GM19397 (cell line): ENCODE data around the gene MCTP1.
"Not testable (repeated sequence)": the region's sequence is repeated elsewhere in the genome, so short reads cannot be mapped to it uniquely, and the experiment has no call there.

Experiments used
- ATAC-seq: cut with Tn5 transposase; IDR thresholded peaks from one replicate; pipeline ENCODE4 v1.9.1; 2021; ENCODE audit warnings: mild to moderate bottlenecking, moderate library complexity; ENCODE audit not compliant: unreplicated experiment

MCTP1 gene

DNA sequence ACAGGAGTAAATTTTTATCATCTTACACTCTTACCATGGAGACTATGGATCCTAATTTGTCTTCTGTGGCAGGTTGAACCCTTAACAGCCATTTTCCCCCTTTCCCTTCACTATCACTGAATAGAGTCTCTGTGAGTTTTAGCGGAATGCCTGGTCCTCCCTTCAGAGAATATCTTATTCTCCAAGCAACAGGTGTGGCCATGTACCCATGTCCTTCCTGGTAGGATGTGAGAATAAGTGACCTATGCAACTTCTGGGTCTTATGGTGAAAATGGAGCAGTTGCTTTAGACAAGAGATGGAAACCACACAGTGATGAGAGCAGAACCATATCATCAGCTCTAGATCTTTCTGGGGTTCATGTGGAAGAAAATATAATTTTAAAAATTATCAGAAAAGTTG lies 312.6 kb downstream of the MCTP1 start:
- ATAC-seq = no peak

GRCh38 chr5:94969174-94969573 lies 315.7 kb downstream of the MCTP1 start:
- ATAC-seq = no peak

DNA sequence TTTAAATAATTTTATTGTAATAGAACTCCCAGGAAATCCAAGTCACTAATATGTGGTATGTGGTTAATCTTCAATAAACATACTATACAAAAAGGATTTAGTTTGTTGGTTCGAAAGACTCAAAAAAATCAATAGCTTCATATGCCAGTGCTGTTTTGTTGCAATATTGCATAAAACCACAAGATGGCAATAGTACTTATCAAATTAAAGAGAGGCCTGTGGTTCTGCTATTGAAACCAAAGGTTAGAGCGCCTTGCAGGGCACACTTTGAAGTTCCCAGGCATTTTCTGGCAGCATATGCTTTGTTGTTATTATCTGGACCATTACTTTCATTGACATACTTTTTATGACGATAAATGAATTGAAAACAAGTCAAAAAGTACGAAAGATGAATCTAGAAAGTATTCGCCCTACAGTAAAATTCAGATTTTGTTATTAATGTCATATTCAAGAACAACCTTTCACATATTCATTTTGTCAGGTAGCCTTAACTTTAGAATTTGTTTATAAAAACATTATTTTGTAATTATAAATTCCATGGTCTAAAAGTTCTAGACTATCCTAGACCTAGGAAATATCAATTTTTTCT lies 316.3 kb downstream of the MCTP1 start:
- ATAC-seq = peak; percentile 66

GRCh38 chr5:94967525-94967924 lies 317.4 kb downstream of the MCTP1 start:
- no peak for ATAC-seq

DNA sequence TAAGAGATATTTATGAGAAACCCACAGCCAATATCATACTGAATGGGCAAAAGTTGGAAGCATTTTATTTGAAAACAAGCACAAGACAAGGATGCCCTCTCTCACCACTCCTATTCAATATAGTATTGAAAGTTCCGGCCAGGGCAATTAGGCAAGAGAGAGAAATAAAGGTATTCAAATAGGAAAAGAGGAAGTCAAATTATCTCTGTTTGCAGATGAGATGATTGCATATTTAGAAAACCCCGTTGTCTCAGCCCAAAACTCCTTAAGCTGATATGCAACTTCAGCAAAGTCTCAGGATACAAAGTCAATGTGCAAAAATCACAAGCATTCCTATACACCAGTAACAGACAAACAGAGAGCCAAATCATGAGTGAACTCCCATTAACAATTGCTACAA lies 325.6 kb downstream of the MCTP1 start:
- not testable (repeated sequence) for ATAC-seq

- no peak for ATAC-seq
Measured at GRCh38 chr5:94945656-94946055, 339.2 kb downstream of the MCTP1 start.

GRCh38 chr5:94944160-94944559 lies 340.7 kb downstream of the MCTP1 start:
- ATAC-seq = no peak

- ATAC-seq = no peak
Measured at GRCh38 chr5:94941122-94941755, 343.7 kb downstream of the MCTP1 start.

DNA sequence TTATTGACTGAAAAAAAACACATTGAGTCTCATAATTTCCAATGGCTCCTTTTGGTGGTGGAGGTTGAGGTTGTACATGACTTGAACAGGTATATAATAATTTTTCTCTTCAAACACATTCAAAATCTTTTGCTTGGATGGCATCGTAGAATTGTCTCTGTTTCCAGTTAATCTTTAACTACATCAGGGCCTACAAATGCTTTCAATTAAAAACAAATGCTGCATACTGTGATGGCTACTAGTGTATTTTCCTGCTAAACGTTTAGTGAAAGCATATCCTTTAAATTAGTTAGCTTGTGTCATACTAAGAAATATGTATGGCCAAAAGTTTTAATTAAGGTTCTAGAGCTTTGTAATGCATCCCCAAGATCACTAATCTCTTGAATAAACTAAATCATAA lies 352.6 kb downstream of the MCTP1 start:
- ATAC-seq = no peak

DNA sequence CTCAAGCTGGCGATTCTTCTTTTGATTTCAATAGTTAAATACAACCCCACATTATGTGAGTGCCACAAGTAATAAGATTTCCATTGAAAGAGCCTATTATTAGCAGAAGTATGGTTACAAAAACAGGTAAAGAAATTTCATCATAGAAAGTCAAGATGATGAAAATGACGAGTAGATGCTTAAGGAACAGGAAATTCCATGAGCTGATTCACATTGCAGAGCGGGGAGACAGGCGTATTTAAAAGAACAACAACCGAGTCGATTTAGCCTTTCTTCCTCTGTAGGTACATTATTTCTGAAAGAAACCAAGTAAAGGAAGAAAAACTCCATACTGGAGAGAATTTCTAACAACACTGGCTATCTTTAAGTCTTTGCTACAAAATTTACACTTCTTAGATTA lies 356.0 kb downstream of the MCTP1 start:
- ATAC-seq = no peak

GRCh38 chr5:94920570-94920969 lies 364.3 kb downstream of the MCTP1 start:
- ATAC-seq = no peak

DNA sequence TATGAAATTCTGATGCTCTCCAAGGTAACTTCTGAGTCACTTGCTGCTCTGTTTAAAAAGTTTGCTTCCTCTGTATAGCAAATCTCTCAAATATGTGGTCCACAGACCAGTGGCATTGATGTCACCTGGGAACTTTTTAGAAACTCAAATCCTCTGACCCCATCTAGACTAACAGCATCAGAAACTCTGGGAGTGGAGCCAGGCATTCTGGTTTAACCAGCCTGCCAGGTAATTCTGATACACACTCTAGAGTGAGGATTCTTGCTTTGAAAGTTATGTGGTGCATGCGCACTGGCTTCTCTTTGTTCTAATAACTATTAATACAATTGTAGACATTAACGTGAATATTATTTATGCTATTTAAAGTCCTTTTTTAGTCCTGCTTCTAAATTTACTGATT lies 368.3 kb downstream of the MCTP1 start:
- ATAC-seq = no peak

GRCh38 chr5:94911276-94911675 lies 373.6 kb downstream of the MCTP1 start:
- no peak for ATAC-seq

DNA sequence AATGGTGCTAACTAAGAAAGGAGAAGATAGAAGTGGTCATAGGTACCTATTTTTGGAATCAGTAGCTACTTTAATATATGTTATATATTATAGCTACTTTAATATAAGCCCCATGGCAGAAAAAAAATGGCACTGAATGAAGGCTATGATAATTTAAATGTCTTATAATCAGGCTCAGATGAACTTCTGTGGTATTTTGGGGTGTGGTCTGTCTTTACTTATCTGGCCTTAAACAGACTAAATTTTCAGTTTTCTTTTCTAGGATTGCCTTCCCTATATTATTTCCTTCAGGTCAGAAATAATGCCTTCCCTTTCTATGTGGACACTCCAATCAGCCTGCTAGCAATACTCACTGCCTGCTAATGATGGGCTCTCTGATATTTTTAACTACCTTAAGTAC lies 374.2 kb downstream of the MCTP1 start:
- no peak for ATAC-seq

DNA sequence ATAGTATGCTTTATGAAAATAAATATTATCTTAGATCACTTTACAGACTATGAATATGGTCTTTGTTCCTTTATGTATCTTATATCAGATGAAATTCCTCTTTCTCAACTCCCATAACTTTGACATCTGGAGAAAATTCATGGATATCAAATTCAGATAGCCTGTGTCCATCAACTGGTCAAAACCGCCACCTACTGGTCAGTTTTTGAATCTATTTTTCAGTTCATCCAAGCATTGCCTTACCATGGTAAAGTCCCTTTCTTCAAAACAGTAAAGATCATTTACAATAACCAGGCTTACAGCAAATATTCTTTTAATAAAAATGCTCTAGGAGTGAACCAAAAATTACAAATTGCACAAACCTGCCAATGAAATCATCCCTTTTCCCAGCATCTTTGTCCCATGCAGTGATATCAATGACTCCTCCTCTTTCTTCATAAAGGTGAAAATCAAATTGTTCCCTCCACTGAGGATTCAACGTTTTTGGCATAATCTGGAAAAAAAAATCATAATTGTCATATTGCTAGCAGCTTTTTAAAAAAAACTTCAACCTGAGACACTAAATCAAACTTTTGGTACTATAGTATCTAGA lies 375.9 kb downstream of the MCTP1 start:
- ATAC-seq = no peak

GRCh38 chr5:94906750-94907149 lies 378.1 kb downstream of the MCTP1 start:
- ATAC-seq = no peak

DNA sequence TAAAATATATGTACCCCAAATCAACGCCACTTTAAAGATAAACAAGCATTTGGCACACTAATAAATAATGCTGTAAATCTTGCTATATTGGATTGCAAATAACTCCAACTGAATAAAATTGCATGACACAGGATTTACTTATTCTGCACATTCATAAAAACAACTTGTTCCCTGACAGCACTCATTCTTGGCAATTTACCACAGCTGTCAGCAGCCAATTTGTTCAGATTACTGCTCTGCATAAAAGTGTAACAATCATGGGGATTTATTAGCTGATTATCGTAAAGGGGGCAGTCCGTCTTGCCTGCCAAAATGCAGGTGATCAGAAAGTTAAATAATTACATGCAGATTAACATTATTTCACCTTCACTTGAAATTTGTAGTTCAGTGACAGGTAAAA lies 381.2 kb downstream of the MCTP1 start:
- no peak for ATAC-seq

GRCh38 chr5:94901191-94901979 lies 383.5 kb downstream of the MCTP1 start:
- ATAC-seq = peak; percentile 63

DNA sequence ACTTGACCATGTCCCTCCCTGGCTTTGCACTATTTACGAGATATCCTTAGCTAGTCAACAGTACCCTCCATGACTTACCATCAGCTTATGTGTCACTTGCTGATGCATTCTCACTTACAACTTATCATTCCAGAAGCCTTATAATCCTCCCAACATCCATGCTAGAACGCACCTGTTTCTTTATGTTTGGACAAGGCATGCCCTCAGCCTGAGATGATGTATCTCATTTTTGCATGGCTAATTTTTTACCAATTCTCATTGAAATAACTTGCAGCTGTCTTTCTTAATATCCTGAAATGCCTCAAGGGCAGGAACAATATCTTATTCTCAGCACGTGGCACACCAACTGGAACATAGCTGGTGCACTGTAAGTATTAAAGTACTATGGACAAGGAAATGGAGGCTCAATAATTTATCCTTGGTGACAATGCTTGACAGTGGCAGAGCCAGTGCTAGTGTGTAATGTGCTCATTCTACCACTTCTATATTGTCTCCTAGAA lies 384.8 kb downstream of the MCTP1 start:
- ATAC-seq = no peak

DNA sequence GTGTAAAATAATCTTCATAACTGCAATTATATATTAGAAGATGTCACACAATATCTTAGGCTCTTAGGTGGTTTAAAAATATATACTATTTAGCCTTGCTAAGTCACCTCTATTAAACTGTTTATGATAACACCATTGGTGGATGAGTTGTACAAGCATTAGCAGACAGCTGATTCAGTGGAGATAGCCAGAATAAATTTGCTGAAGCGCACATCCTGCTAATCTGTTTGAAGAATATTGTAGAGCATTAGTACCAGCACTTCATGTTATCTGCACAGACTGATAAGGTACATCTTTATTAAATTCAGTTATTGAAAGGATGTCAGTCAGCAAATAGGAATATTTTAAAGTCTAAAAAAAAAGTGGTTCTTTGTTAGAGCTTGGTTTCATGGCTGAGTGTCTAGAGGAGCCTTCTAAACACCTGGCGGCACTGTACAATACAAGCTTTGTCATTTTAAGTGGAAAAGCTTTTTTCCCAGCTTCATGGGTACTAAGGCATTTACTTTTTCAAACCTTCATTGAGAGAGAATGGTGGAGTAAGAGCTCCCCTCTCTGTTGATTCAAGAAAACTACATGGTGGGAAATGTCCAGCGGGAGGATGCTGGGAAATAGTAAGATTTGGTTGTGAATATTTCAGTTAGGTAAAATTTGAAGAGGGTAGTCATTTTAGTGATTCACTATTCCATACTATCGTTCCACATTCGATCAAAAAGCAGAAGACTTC lies 391.3 kb downstream of the MCTP1 start:
- no peak for ATAC-seq

GRCh38 chr5:94891972-94892371 lies 392.9 kb downstream of the MCTP1 start:
- no peak for ATAC-seq
